OCI-LY3 (cell line): ENCODE measurements around the gene PTRH1.

Source experiments
- H2AFZ ChIP-seq: fragments of 200-600, 300-600 bp; shearing (Covaris generic); 2 replicates; pipeline ENCODE4 v1.6.0; 2014; ENCODE audit warnings: antibody characterized with exemption, low read depth, low read length
- H3K27ac ChIP-seq: fragments of 200-600, 300-600 bp; sonication (generic); 2 replicates; pipeline ENCODE4 v1.5.1; 2014; ENCODE audit warnings: mild to moderate bottlenecking, low read length, moderate library complexity, mixed read lengths
- H3K27me3 ChIP-seq: fragments of 200-600, 300-600 bp; sonication (generic); 2 replicates; pipeline ENCODE4 v1.6.1; 2014; ENCODE audit warnings: low read depth, low read length, mixed read lengths
- H3K36me3 ChIP-seq: fragments of 200-600, 300-600 bp; sonication (generic); replicated peaks from 2 replicates; pipeline ENCODE3; 2014; ENCODE audit warnings: low read depth, low read length, mixed read lengths
- H3K4me1 ChIP-seq: fragments of 300-600, 200-600 bp; sonication (generic); 2 replicates; pipeline ENCODE4 v1.6.1; 2014; ENCODE audit warnings: low read length, mixed read lengths
- H3K4me2 ChIP-seq: fragments of 200-600, 300-600 bp; sonication (generic); 2 replicates; pipeline ENCODE4 v1.6.1; 2014; ENCODE audit warnings: low read length, mixed read lengths
- H3K4me3 ChIP-seq: fragments of 300-600, 200-600 bp; sonication (generic); 2 replicates; pipeline ENCODE4 v1.5.1; 2014; ENCODE audit warnings: antibody characterized with exemption, mild to moderate bottlenecking, low read length, moderate library complexity
- H3K79me2 ChIP-seq: fragments of 300-600, 200-600 bp; shearing (Covaris generic); 2 replicates; pipeline ENCODE4 v1.6.1; 2014; ENCODE audit warnings: mild to moderate bottlenecking, low read length, mixed read lengths
- H3K9ac ChIP-seq: fragments of 300-600, 200-600 bp; shearing (Covaris generic); 2 replicates; pipeline ENCODE4 v1.6.0; 2014; ENCODE audit warnings: mild to moderate bottlenecking, low read length, moderate library complexity
- H3K9me3 ChIP-seq: fragments of 200-600, 300-600 bp; shearing (Covaris generic); 2 replicates; pipeline ENCODE4 v1.6.1; 2014; ENCODE audit warnings: low read length, mixed read lengths; ENCODE audit not compliant: insufficient read depth
- H4K20me1 ChIP-seq: fragments of 200-600, 300-600 bp; sonication (generic); 2 replicates; pipeline ENCODE4 v1.6.1; 2016; ENCODE audit warnings: low read length, mixed read lengths; ENCODE audit not compliant: insufficient read depth
- CTCF ChIP-seq: fragments of 200-600, 300-600 bp; sonication (generic); IDR thresholded peaks from 2 replicates; pipeline ENCODE4 v1.5.1; 2014; ENCODE audit warnings: antibody characterized with exemption, low read length, low read depth
- EZH2phosphoT487 ChIP-seq: fragments of 200-600 bp; shearing (Covaris generic); IDR thresholded peaks from 2 replicates; pipeline ENCODE4 v1.6.1; 2018; ENCODE audit warnings: antibody characterized with exemption, mixed run types, low read depth

Gene PTRH1

GRCh38 chr9:127693143-127693542 is 22.3 kb downstream of the PTRH1 start:
- H3K36me3 ChIP-seq: no peaks in the 10 kb centered on the region
- no peaks in the 10 kb centered on the region for H3K79me2 ChIP-seq
- H3K27ac ChIP-seq: no peak overlapping the region
- no peaks in the 10 kb centered on the region for H3K9me3 ChIP-seq
- H3K27me3 ChIP-seq: no peaks in the 10 kb centered on the region
- no peak overlapping the region for H3K4me3 ChIP-seq
- H3K9ac ChIP-seq: no peak overlapping the region
- no peak overlapping the region for H3K4me2 ChIP-seq
- H3K4me1 ChIP-seq: no peaks in the 10 kb centered on the region
- no peaks in the 10 kb centered on the region for H4K20me1 ChIP-seq
- no peak overlapping the region for H2AFZ ChIP-seq
- TF ChIP-seq EZH2phosphoT487: no peak
- TF ChIP-seq CTCF: no peak

GRCh38 chr9:127692071-127692470 is 23.4 kb downstream of the PTRH1 start:
- Histone ChIP-seq H3K27ac (no peak overlapping the region), H3K4me3 (no peak overlapping the region), H2AFZ (no peak overlapping the region), H3K9me3 (no peaks in the 10 kb centered on the region), H3K4me2 (no peak overlapping the region), H3K36me3 (no peaks in the 10 kb centered on the region), H3K79me2 (no peaks in the 10 kb centered on the region), H4K20me1 (no peaks in the 10 kb centered on the region), H3K27me3 (no peaks in the 10 kb centered on the region), H3K4me1 (no peaks in the 10 kb centered on the region), H3K9ac (no peak overlapping the region)
- TF ChIP-seq CTCF: no peak
- TF ChIP-seq EZH2phosphoT487: no peak

GRCh38 chr9:127690735-127691134 is 24.7 kb downstream of the PTRH1 start:
- TF ChIP-seq EZH2phosphoT487 (no peak), CTCF (no peak)
- Histone ChIP-seq H3K27ac (no peak overlapping the region), H3K4me3 (no peak overlapping the region), H3K4me2 (no peak overlapping the region), H3K79me2 (no peaks in the 10 kb centered on the region), H3K4me1 (no peaks in the 10 kb centered on the region), H3K9ac (no peak overlapping the region), H3K36me3 (no peaks in the 10 kb centered on the region), H3K27me3 (no peaks in the 10 kb centered on the region), H4K20me1 (no peaks in the 10 kb centered on the region), H3K9me3 (no peaks in the 10 kb centered on the region), H2AFZ (no peak overlapping the region)

GRCh38 chr9:127689329-127690000 is 26.0 kb downstream of the PTRH1 start:
- H3K4me1 ChIP-seq: no peaks in the 10 kb centered on the region
- H3K27me3 ChIP-seq: no peaks in the 10 kb centered on the region
- no peaks in the 10 kb centered on the region for H3K36me3 ChIP-seq

More at GRCh38 chr9:127689329-127690000, 26.0 kb downstream of the PTRH1 start:
- no peak overlapping the region for H2AFZ ChIP-seq
- H3K4me3 ChIP-seq: no peak overlapping the region
- H4K20me1 ChIP-seq: no peaks in the 10 kb centered on the region
- no peak overlapping the region for H3K27ac ChIP-seq
- H3K9ac ChIP-seq: no peak overlapping the region
- no peak overlapping the region for H3K4me2 ChIP-seq
- no peaks in the 10 kb centered on the region for H3K9me3 ChIP-seq
- no peaks in the 10 kb centered on the region for H3K79me2 ChIP-seq
- TF ChIP-seq EZH2phosphoT487: no peak
- no peak for TF ChIP-seq CTCF
